ENCODE measurements around the gene CASKIN1.

- TF ChIP-seq CTCF (IDR thresholded peaks at IDR 0.05; ENCODE audit: low read length) (no peak), EZH2 (IDR thresholded peaks at IDR 0.05; ENCODE audit: borderline replicate concordance, low read length) (no peak)
These were observed 13.0 kb upstream of the CASKIN1 start for GRCh38 chr16:2209258-2210008.
